Activated B cell treated with CpG ODN at 0.5 μM for 24 hours (primary cell): ENCODE results near the gene CMKLR1. TPM values are rescaled to one million over a fixed set of nuclear protein-coding genes. Genes with fewer than 3 reads are reported as not detected.

Source experiments
- ATAC-seq: fragments of 200-7000 bp; cut with Tn5 transposase; one replicate; pipeline ENCODE4 v1.10.0; 2021; ENCODE audit warnings: low read depth, mild to moderate bottlenecking, moderate library complexity
- CTCF ChIA-PET: fragments of 350-600 bp; sonication (Branson Sonifier 250); formaldehyde crosslinking; loops from one replicate; lab custom pipeline; 2021; ENCODE audit warnings: antibody characterized with exemption; lab: Charles Lee
- POLR2A ChIA-PET: fragments of 350-600 bp; sonication (Branson Sonifier 250); formaldehyde crosslinking; loops from one replicate; lab custom pipeline; 2021; ENCODE audit warnings: antibody characterized with exemption; lab: Charles Lee
- DNase-seq: peaks from one replicate; pipeline ENCODE4 v3.0.0; 2022
- H3K27ac Mint-ChIP-seq: one replicate; pipeline ENCODE4 v1.8.0; 2020; ENCODE audit warnings: mixed read lengths
- H3K27me3 Mint-ChIP-seq: one replicate; pipeline ENCODE4 v1.8.0; 2021; ENCODE audit warnings: mixed read lengths
- H3K36me3 Mint-ChIP-seq: one replicate; pipeline ENCODE4 v1.8.0; 2021; ENCODE audit warnings: low read depth, mixed read lengths
- H3K4me1 Mint-ChIP-seq: one replicate; pipeline ENCODE4 v1.8.0; 2021; ENCODE audit warnings: mixed read lengths
- H3K4me3 Mint-ChIP-seq: one replicate; pipeline ENCODE4 v1.8.0; 2020; ENCODE audit warnings: mild to moderate bottlenecking, mixed read lengths
- H3K9me3 Mint-ChIP-seq: one replicate; pipeline ENCODE4 v1.8.0; 2020; ENCODE audit warnings: mixed read lengths
- CTCF ChIP-seq: fragments of 200-600 bp; IDR thresholded peaks from one replicate; pipeline ENCODE4 v1.8.0; 2022; ENCODE audit warnings: antibody characterized with exemption, mild to moderate bottlenecking
- intact Hi-C: fragments of 100-400 bp; cut with micrococcal nuclease; formaldehyde crosslinking; loops from one replicate; pipeline ENCODE4 v1.15.1; 2024
- total RNA-seq: library from RNA; stranded (reverse); gene quantifications from 2 replicates; pipeline ENCODE4 v1.2.3, GENCODE V29; 2022

Gene CMKLR1
- total RNA-seq, 1 donor from 2014 or later: 0.24 TPM

GRCh38 chr12:108363565-108363964 is 24.5 kb upstream of the CMKLR1 start:
- Mint-ChIP-seq H3K9me3 (no peaks in the 10 kb centered on the region), H3K4me1 (no peaks in the 10 kb centered on the region), H3K36me3 (no peaks in the 10 kb centered on the region), H3K27ac (no peak overlapping the region), H3K4me3 (no peak overlapping the region), H3K27me3 (no peaks in the 10 kb centered on the region)
- ChIA-PET POLR2A (no interaction called here), CTCF (no interaction called here)
- DNase-seq (no peak), ATAC-seq (no peak)
- intact Hi-C loops: no loop called here
- no peak for TF ChIP-seq CTCF

GRCh38 chr12:108363165-108363564 is 24.1 kb upstream of the CMKLR1 start:
- no peaks in the 10 kb centered on the region for H3K4me1 Mint-ChIP-seq
- H3K36me3 Mint-ChIP-seq: no peaks in the 10 kb centered on the region
- ATAC-seq (no peak), DNase-seq (no peak)
- TF ChIP-seq CTCF: no peak
- no peaks in the 10 kb centered on the region for H3K27me3 Mint-ChIP-seq
- intact Hi-C loops: no loop called here
- no peak overlapping the region for H3K27ac Mint-ChIP-seq
- POLR2A ChIA-PET: no interaction called here
- H3K4me3 Mint-ChIP-seq: no peak overlapping the region
- no peaks in the 10 kb centered on the region for H3K9me3 Mint-ChIP-seq
- CTCF ChIA-PET: no interaction called here

GRCh38 chr12:108361606-108362005 is 22.5 kb upstream of the CMKLR1 start:
- no peak for TF ChIP-seq CTCF
- Mint-ChIP-seq H3K27ac (no peak overlapping the region), H3K4me1 (no peaks in the 10 kb centered on the region), H3K4me3 (no peak overlapping the region), H3K27me3 (no peaks in the 10 kb centered on the region), H3K36me3 (no peaks in the 10 kb centered on the region), H3K9me3 (no peaks in the 10 kb centered on the region)
- ATAC-seq: no peak
- POLR2A ChIA-PET: no interaction called here
- intact Hi-C loops: no loop called here
- CTCF ChIA-PET: no interaction called here
- no peak for DNase-seq

GRCh38 chr12:108360487-108360886 is 21.4 kb upstream of the CMKLR1 start:
- peaks cover 1% of the 10 kb centered on the region for H3K27me3 Mint-ChIP-seq
- DNase-seq (no peak), ATAC-seq (peak; percentile 50)
- CTCF ChIA-PET: no interaction called here
- no peak overlapping the region for H3K4me3 Mint-ChIP-seq
- H3K9me3 Mint-ChIP-seq: no peaks in the 10 kb centered on the region
- POLR2A ChIA-PET: no interaction called here
- no peaks in the 10 kb centered on the region for H3K36me3 Mint-ChIP-seq
- no peak overlapping the region for H3K27ac Mint-ChIP-seq
- intact Hi-C loops: no loop called here
- no peak for TF ChIP-seq CTCF
- no peaks in the 10 kb centered on the region for H3K4me1 Mint-ChIP-seq

- no peak for TF ChIP-seq CTCF
- ChIA-PET POLR2A (no interaction called here), CTCF (no interaction called here)
- Mint-ChIP-seq H3K27ac (no peak overlapping the region), H3K36me3 (no peaks in the 10 kb centered on the region), H3K27me3 (peaks cover 2% of the 10 kb centered on the region), H3K4me1 (no peaks in the 10 kb centered on the region), H3K4me3 (no peak overlapping the region), H3K9me3 (no peaks in the 10 kb centered on the region)
- DNase-seq (no peak), ATAC-seq (no peak)
- intact Hi-C loops: no loop called here
Measured at GRCh38 chr12:108360057-108360456, 20.9 kb upstream of the CMKLR1 start.
